Activated CD4-positive, alpha-beta T cell treated with anti-CD3 and anti-CD28 coated beads, Interleukin-10, Interleukin-2, amounts not matched to agents 100 ng/mL and 50 ng/mL, durations not matched to agents 16 hours and 8 hours (primary cell): Measurements from ENCODE around the gene PPP1R7.
A peak's percentile ranks its signal among the peaks of the same experiment; 100 is the strongest.

Source experiments
- DNase-seq: peaks from one replicate; pipeline ENCODE4 v3.0.0-alpha.2; 2020

PPP1R7 gene

DNA sequence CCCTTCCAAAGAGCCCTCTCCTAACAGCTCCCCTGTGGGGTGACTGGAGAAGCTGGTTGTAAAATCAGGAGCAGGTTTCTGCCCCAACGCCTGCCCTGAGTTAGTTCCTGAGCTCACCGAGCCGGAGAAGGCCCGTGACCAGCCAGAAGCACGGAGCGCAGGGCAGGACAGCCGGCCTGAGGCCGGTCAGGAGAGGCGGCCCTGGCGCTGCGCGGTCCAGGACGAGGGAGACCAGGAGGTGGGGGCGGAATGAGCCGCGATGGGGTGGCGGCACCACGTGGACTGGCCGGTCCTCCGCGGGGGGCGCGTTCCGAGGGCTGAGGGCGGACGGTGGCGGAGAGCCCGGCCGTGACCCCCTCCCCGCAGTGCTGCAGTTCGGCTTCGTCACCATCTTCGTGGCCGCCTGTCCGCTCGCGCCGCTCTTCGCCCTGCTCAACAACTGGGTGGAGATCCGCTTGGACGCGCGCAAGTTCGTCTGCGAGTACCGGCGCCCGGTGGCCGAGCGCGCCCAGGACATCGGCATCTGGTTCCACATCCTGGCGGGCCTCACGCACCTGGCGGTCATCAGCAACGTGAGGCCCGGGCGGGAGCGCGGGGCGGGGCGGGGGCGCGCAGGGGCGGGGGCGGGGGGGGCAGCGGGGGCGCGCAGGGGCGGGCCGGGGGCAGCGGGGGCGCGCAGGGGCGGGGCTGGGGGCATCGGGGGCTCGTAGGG lies 67.2 kb downstream of the PPP1R7 start:
- peak; percentile 26 for DNase-seq

DNA sequence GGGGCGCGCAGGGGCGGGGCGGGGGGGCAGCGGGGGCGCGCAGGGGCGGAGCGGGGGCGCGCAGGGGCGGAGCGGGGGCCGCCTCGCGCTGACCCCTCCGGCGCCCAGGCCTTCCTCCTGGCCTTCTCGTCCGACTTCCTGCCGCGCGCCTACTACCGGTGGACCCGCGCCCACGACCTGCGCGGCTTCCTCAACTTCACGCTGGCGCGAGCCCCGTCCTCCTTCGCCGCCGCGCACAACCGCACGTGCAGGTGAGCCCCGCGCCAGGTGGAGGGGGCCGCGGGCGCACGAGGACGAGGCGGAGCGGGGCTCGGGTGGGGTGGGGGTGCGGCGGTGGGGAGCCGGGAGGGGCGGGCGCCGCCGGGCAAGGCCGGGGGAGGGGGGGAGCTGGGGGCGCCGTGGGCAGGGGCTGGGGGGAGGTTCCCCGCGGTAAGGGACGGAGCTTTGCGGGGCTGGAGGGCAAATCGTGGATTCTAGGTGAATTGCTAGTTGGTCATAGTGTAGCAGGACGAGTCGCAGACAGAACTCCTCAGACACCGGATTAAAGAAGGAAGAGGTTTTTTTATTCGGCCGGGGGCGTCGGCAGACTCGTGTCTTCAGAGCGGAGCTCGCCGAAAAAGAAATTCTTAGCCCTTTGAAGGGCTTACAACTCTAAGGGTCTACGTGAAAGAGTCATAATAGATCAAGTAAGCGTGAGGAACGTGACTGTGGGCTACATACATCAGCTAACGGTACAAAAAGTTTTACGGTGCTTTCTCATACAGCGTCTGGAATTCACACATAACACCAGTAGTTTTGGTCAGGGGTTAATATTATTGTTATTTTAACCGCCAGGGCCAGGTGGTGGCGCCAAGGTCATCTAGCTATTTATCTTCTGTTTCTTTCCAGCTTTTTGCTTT lies 68.1 kb downstream of the PPP1R7 start:
- DNase-seq: peak; percentile 24

DNA sequence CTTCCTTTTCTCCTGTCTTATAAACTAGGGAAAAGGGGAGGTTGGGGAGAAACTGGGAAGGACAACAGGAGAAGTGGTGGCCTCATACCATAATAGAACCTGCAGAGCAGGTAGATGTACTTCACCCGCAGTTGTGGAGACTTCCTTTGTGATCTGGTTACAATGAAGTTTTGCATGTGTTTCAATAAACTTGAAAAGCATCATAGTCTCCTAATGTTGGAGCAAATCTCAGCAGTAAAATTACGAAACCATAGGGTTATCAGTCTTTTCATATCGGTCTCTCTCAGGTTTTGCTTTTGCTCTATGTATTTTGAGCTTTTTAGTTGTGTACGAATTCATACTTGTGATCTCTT lies 68.7 kb downstream of the PPP1R7 start:
- no peak for DNase-seq

DNA sequence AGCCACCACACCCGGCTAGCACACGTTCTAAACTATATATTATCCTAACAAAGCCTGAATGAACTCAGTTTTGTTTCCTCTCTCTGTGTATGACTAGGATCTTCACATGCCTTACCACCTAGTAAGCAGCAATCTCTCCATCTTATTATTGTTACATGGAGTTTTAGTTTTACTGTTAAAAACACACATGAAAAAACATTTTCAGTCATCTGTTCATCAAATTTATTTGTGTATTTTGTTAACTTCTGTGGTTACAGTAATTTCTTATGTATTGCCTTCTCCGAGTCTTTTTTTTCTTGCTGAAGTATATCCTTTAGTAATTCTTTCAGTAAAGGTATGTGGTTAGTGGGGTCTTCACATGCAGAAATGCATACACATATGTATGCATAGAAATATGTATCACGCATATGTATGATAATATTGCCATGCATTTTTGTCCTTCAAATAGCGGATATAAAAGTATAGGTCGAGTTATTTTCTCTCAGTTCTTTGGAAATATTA lies 69.6 kb downstream of the PPP1R7 start:
- no peak for DNase-seq

DNA sequence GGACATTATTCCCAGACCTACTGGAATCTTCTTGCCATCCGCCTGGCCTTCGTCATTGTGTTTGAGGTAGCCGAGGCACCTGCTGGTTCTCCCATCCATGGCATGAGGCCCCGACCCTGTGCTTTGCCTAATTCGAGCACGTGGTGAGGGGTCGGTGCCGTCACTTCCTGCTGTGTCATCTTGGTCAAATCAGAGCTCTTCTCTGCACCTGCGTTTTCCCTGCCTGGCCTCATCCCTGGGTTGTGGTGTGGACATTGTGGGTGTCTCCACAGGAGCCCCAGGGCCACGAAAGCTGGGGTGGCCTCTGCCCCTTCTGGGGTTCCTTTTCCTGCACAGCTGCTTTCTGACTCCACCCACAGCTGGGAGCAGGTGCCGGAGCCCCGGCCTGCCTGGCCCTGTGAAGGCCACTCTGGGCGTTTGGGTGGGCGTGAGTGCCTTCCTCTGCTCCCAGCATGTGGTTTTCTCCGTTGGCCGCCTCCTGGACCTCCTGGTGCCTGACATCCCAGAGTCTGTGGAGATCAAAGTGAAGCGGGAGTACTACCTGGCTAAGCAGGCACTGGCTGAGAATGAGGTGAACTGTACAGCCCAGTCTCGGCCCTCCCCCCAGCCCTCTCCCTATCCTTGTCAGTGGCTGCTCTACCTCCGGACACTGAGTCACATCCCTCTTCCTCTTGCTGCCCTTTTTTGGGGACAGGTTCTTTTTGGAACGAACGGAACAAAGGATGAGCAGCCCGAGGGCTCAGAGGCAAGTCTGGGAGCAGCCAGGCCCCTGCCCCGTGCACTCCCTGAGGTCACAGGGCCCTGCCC lies 73.1 kb downstream of the PPP1R7 start:
- peak; percentile 20 for DNase-seq

DNA sequence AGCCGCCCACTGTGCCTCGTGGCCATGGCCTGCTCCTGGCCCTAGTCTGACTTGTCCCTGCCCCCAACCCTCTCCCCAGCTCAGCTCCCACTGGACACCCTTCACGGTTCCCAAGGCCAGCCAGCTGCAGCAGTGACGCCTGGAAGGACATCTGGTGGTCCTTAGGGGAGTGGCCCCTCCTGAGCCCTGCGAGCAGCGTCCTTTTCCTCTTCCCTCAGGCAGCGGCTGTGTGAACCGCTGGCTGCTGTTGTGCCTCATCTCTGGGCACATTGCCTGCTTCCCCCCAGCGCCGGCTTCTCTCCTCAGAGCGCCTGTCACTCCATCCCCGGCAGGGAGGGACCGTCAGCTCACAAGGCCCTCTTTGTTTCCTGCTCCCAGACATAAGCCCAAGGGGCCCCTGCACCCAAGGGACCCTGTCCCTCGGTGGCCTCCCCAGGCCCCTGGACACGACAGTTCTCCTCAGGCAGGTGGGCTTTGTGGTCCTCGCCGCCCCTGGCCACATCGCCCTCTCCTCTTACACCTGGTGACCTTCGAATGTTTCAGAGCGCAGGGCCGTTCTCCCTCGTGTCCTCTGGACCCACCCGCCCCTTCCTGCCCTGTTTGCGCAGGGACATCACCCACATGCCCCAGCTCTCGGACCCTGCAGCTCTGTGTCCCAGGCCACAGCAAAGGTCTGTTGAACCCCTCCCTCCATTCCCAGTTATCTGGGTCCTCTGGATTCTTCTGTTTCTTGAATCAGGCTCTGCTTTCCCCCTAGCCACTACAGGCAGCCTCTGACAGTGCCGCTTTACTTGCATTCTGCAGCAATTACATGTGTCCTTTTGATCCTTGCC lies 74.0 kb downstream of the PPP1R7 start:
- no peak for DNase-seq

DNA sequence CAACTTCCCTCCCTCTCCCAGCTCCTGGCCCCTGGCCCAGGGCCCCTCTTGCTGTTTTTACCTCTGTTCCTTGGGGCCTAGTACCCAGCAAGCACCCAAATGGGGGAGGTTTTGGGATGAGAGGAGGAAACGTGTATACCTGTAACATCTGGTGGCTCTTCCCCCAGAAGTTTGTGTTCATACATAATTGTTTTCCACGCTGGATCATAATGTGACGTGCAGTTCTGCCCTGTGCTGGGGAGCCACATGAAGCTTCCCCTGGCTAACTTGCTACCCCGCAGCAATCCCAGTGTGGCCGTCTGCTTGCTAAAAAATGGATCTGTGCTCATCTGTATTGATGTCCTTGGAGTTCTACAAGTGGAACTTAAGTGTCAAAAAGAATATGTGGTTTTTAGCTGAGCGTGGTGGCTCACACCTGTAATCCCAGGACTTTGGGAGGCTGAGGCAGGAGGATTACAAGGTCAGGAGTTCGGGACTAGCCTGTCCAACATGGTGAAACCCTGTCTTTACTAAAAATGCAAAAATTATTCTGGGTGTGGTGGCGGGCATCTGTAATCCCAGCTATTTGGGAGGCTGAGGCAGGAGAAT lies 74.7 kb downstream of the PPP1R7 start:
- DNase-seq: no peak

DNA sequence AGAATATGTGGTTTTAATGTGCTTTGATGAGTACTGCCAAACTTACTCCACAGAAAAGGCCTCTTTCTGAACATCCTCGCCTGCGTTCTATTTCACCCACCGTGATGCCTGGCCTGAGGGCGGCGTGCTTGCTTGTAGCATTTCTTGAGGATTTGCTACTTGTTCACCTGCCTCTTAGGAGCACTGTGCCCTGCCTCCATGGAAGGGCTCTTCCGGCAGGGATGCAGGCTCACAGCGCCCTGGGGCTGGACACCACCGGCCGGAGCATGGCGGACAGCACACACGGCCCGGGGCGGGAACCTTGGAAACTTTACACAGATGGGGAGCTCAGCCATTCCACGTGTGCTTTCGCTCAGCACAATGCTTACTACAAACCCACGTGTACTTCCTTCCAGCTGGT lies 75.3 kb downstream of the PPP1R7 start:
- no peak for DNase-seq

DNA sequence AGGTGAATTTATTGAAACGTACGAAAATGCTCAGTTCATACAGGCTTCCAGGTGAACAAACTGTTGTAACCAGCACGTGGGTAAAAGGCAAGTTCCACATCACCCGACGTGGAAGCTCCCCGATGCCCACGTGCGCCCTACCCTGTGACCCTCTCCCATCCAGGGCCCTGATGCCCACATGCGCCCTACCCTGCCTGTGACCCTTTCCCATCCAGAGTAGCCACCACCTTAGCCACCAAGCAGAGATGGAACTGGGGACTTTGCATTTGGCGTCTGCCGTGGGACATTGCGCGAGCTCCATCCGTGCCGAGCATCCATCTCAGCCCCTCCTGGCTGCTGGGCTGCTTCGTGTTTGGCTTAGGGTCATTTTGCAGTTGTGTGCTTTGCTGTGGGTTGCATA lies 75.7 kb downstream of the PPP1R7 start:
- no peak for DNase-seq

DNA sequence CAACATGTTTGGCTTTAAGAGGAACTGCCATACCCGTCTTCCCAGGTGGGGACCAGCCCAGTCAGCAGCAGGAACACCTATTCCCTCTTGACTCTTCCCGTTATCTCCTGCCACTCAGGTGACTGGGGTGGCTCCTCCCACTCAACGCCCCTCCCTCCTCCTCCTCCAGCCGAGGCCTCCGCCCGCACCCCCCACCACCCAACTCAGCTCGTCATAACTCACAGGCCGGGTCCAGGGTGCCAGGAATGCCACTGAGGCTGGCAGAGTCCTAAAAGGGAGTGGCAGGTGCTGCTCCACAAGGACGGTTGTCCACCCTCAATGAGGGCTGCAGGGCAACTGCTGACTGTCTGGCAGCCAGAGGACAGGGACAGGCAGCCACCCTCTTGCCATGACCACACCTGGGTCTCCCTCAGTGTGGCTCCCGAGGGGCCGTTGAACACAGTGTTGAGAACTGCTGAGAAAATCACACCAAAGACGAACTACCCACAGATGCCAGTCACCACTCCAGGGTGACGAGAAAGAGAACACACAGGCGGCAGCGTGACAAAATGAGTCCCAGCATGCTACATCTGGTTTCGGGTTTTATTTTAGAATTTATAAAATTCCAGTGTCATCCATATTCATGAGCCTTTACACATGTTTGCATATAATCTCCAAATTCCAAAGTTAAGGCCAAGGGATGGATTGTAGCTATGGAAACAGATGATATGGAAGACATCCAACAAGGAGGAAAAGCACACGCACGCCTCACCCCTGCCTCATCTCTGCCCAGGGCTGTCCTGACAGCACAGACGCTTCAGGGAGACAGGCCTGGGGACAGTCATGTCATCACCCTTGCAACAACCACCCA lies 76.7 kb downstream of the PPP1R7 start:
- no peak for DNase-seq

DNA sequence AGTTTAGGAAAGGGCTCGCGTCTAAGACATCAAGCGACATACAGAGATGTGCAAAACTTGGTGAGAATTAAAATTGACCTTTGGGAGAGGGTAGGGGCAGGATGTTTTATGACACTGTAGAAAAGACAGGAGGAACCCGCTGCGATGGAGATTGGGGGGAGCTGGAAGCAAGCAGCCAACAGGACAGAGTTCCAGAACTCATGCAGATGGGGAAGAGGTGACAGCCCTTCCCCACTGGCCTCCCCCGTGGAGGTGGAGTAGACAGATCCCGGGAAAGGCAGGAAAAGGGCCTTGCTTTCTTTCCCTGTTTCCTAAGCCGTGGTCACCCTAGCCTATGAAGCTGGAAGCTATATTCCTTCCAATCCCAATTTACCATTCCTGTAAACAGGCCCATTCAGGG lies 77.3 kb downstream of the PPP1R7 start:
- DNase-seq: no peak

DNA sequence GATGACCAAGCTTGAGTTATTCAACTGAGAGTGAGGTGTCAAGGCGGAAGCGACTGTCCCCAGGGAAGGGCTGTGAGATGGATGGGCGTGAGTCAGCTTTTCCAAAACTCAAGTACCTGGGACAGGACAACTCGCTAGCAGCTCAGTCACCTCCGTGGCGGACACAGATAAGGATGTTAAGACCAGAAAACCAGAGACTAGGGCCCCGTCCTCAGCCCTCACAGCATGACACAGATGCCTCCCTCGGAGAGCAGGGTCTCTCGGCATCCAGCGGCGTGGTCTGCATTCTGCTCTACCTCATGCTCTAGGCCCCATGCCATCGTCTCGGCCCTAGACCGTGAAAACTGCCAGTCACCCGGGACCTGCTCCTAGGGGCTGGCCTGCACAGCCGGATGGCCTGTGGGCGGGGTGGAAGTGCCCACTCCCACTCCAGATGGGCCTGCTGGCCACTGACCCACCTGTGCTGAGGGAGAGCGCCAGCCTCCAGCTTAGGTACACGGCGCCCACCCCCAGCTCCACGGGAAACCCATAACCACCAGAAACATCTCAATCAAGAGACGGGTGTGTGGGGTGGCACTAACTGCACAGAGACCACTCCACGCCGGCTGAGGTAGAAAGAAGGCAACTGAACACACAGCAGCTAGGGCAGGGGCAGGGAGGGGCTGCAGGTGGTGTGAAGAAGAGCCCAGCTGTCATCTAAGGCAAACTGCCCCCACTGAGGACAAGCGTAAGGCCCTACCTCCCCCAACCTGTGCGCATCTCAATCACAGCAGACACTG lies 78.0 kb downstream of the PPP1R7 start:
- DNase-seq: no peak

DNA sequence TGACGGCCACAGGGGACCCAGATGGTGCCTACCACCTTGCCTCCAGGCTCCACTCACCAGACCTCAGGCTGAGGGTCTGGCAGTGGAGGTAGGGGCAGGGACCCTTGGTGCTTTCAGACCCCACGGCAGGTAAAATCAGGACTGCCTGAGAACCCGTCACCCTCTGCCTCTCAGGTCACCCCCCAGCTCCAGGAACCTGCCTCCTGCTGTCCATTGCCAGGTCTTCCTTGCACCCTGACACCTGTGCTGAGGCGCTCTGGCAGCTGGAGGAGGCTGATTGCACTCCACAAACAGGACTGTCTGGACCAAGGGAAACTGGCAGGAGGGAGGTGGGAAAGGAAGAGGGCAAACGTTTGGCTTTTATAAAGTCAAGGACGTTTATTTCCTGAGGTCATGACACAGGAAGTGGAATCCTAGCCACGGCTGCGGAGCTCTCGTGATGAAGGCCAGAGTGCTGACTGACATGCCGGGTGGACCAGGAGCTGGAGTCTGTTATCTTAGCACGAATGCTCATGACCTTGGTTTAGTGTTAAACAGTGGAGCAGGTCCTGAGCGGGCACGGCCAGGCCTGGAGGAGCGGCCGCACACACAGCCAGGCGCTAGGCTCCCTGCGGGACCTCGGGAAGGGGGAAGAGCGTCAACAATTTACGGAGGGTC lies 78.7 kb downstream of the PPP1R7 start:
- no peak for DNase-seq

DNA sequence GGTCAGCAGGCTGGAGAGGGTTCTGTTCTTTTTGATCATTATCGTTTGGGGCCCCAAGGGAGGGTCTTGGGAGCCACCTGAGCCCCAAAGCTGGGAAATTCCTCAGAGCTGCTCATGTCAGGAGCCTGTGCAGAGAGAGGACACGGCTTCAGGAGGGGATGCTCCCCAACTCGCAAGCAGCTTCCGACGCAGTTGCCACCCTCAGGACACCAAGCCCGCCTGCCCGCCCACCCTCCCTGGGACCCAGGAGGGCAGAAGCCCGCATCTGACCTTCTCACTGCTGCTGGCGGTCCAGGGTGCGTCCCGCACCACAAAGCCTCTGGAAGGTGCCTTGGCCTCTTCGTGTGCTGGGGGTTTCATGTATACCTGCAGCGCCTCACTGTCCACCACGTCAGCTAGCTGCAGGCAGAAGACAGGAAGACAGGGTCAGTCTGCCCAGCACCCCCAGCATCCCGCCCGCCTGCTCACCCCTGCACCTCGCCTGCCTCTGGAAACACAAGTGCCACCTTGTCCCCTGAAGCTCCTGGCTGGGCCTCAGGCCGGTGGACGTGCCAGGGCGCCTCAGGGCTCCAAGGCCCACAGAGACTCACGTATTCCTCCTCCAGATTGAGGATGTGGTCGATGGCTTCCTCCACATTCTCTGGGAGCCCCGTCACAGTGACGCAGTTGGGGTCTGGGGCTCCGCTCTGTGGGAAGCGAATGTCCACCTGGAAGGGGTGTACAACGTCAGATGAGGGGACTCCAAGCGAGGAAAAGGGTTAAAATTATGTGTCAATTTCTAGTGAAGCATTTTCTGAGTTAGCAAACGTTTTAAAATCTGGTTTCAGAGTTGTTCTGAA lies 79.5 kb downstream of the PPP1R7 start:
- no peak for DNase-seq

DNA sequence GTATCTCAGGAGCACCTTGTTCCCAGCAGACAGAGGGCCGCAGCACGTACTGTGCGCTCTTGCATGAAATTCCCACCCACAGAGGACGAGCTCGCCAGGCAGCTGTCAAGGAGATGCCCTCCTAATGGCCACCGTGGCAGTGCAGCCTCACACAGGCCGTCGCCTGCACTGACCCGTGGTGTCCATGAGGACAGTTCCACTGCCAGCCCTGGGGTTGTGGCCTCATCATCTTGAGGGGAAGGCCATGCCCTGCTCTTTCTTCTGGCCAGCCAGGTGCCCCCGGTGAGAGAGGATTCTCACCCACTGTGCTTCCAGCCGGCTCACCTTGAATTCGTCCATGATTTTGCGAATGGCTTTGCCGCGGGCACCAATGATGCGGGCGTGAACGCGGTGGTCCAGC lies 80.2 kb downstream of the PPP1R7 start:
- DNase-seq: no peak

DNA sequence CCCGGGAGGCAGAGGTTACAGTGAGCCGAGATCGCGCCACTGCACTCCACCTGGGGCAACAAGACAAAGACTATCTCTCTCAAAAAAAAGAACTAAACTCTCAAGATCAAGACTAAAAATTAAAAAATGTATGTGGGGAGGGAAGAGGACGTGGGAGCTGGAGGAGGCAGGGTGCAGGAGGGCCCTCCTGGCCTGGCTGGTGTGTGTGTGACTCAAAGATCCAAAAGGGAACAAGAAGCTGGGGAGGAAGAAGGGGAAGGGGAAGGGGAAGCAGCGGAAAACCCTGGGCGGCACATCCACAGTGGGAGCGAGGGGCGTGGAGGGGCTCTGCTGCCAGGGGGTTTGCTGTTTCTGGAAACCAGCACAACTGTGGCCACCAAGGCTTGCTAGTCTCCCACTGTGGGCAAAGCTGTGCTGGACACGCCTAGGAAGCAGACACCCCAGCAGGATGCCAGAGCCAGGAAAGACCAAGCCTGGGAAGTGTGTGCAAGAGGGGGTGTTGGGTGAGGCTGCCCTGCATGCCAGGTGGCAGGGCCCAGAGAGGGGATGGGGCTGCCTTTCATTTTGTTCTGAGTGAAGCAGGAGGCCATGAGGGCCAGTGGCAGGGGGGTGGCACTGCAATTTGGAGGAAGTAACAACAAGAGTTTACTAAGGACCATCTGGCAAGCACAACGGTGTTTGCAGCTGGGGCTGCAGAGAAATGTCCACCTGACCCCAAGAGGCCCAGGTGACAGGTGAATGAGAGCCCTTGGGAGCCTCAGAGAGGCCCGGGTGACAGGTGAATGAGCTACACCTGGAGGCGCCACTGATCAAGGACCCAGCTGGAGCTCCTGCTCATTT lies 82.7 kb downstream of the PPP1R7 start:
- no peak for DNase-seq
